Spleen (tissue), 11 donors: Measurements from ENCODE around the gene PARVA. TPM values are rescaled to one million over a fixed set of nuclear protein-coding genes. Genes with fewer than 3 reads are reported as not detected.

ENCODE experiments used
- DNase-seq: peaks from one replicate; pipeline ENCODE4 v3.0.0-alpha.2; 2020
- H3K27ac ChIP-seq, 8 donors: fragments of 200-600 bp; sonication (generic) in 7 of 8; 1 replicate in 4 of 8; 2 replicates in 4 of 8; pipeline versions ENCODE4 v1.5.0 to v1.8.0; 2016 to 2021; ENCODE audit warnings: inconsistent platforms in 4 of 8, mild to moderate bottlenecking in 4 of 8, moderate library complexity in 1 of 8
- H3K27me3 ChIP-seq, 7 donors: fragments of 200-600 bp; sonication (generic) in 6 of 7; replicated peaks in 1 of 7; 1 replicate in 4 of 7; 2 replicates in 3 of 7; pipeline versions ENCODE4 v1.5.0 to v1.8.0; 2016 to 2021; ENCODE audit warnings: inconsistent platforms in 3 of 7, mild to moderate bottlenecking in 1 of 7
- H3K36me3 ChIP-seq, 6 donors: fragments of 200-600 bp; sonication (generic) in 5 of 6; 1 replicate in 4 of 6; 2 replicates in 2 of 6; pipeline versions ENCODE4 v1.5.0 to v1.8.0; 2016 to 2021; ENCODE audit warnings: inconsistent platforms in 2 of 6
- H3K4me1 ChIP-seq, 6 donors: fragments of 200-600 bp; sonication (generic) in 5 of 6; 1 replicate in 3 of 6; 2 replicates in 3 of 6; pipeline versions ENCODE4 v1.5.0 to v1.8.0; 2016 to 2021; ENCODE audit warnings: inconsistent platforms in 3 of 6
- H3K4me3 ChIP-seq, 8 donors: fragments of 200-600 bp; sonication (generic) in 7 of 8; 1 replicate in 4 of 8; 2 replicates in 4 of 8; pipeline versions ENCODE4 v1.5.0 to v1.8.0; 2016 to 2021; ENCODE audit warnings: inconsistent platforms in 4 of 8, mild to moderate bottlenecking in 4 of 8, moderate library complexity in 2 of 8
- H3K9me3 ChIP-seq, 8 donors: fragments of 200-600 bp; sonication (generic) in 7 of 8; 1 replicate in 4 of 8; 2 replicates in 4 of 8; pipeline versions ENCODE4 v1.5.0 to v1.8.0; 2016 to 2021; ENCODE audit warnings: inconsistent platforms in 4 of 8
- CTCF ChIP-seq, 11 experiments: fragments of 200-600 bp in 7 of 11; fragments of 450-650 bp in 4 of 11; sonication (generic) in 4 of 11; IDR thresholded peaks in 8 of 11; conservative IDR thresholded peaks in 3 of 11; 1 replicate in 7 of 11; 2 replicates in 4 of 11; pipeline versions ENCODE4 v1.4.0 to v1.8.0; 2016 to 2021; ENCODE audit warnings: antibody characterized with exemption in 11 of 11, inconsistent platforms in 4 of 11, mild to moderate bottlenecking in 1 of 11
- POLR2A ChIP-seq, 3 donors: fragments of 450-650 bp; IDR thresholded peaks; one replicate each; pipeline ENCODE4 v1.5.1; 2017; ENCODE audit warnings: antibody characterized with exemption in 3 of 3, mild to moderate bottlenecking in 1 of 3
- POLR2AphosphoS5 ChIP-seq, 3 donors: sonication (generic); formaldehyde crosslinking; IDR thresholded peaks; one replicate each; pipeline ENCODE4 v1.5.1; 2017; ENCODE audit warnings: antibody characterized with exemption in 3 of 3
- WGBS, 5 donors: extraction: QIAGEN DNeasy Blood & Tissue Kit in 3 of 5; methylation state at CpG; one replicate each; pipeline versions ENCODE4 v1.1.5 to v1.1.7; 2013 to 2018; 5-methylcytosine and 5-hydroxymethylcytosine counted together
- intact Hi-C: fragments of 100-400 bp; cut with DNase I; formaldehyde crosslinking; loops from one replicate; pipeline ENCODE4 v1.15.0; 2023; ENCODE audit warnings: low total_unique reads
- polyA plus RNA-seq, 3 donors: library from polyadenylated mRNA; stranded (reverse); fragments of 200-250 nt; gene quantifications; one replicate each; pipeline ENCODE4 v1.2.1, GENCODE V29; 2013
- total RNA-seq, 7 donors: library from RNA; depleted of rRNA in 3 of 7; stranded (reverse); fragments of >200 nt in 3 of 7; fragmentation: NEBNext Ultra II Directional in 4 of 7; extraction: Animal tissue kit (Norgen Biotek cat#: 25700) in 4 of 7; gene quantifications; one replicate each; pipeline versions ENCODE4 v1.1.0 to v1.2.1, GENCODE V29; 2016 to 2021
- donor health status: healthy with polysubstance abuse.
- donor health status: DM: no; HTN: no; CAD: no; lungs with moderate emphysema.
- donor health status: DM: no; HTN: no; CAD: no.
- donor health status: Bipolar disorder and iron deficiency.
- donor health status: healthy.
- donor health status: DM: no; HTN: no; CAD: no.
- donor health status: DM: yes; HTN: yes; CAD: no.

The PARVA gene
- total and polyA plus RNA-seq, 10 donors = 3.8 to 56.6 (median 23.3) TPM

- no peak for DNase-seq
- H3K4me3 ChIP-seq = no peak overlapping the region
Measured at GRCh38 chr11:12456651-12457579, 79.5 kb downstream of the PARVA start.

GRCh38 chr11:12458042-12458441 lies 80.7 kb downstream of the PARVA start:
- no peak for DNase-seq
- WGBS, 5 donors = 87 to 94% (median 92%) methylated on average over 6 of the region's 6 CpGs
- H3K27me3 ChIP-seq = no peaks in the 10 kb centered on the region
- no peaks in the 10 kb centered on the region for H3K9me3 ChIP-seq
- H3K4me3 ChIP-seq = no peak overlapping the region
- peaks cover 0 to 20% (median 3%) of the 10 kb centered on the region in 6 donors for H3K4me1 ChIP-seq
- no peak for TF ChIP-seq POLR2AphosphoS5 (IDR thresholded peaks at IDR 0.05)
- TF ChIP-seq CTCF (IDR thresholded peaks at IDR 0.05 in 8 of 11, conservative IDR thresholded peaks at IDR 0.05 in 3 of 11) = no peak
- TF ChIP-seq POLR2A (IDR thresholded peaks at IDR 0.05) = no peak
- no peak overlapping the region for H3K27ac ChIP-seq
- no peaks in the 10 kb centered on the region for H3K36me3 ChIP-seq
- intact Hi-C loops = no loop called here

More at GRCh38 chr11:12456651-12457579, 79.5 kb downstream of the PARVA start:
- Histone ChIP-seq H3K27ac (no peak overlapping the region), H3K9me3 (no peaks in the 10 kb centered on the region), H3K36me3 (no peaks in the 10 kb centered on the region), H3K27me3 (no peaks in the 10 kb centered on the region), H3K4me1 (peaks cover 0 to 20% (median 3%) of the 10 kb centered on the region in 6 donors)
- WGBS, 5 donors = 62 to 91% (median 70%) methylated on average over 5 of the region's 5 CpGs
- intact Hi-C loops = no loop called here
- TF ChIP-seq POLR2A (IDR thresholded peaks at IDR 0.05) = no peak
- TF ChIP-seq CTCF (IDR thresholded peaks at IDR 0.05 in 8 of 11, conservative IDR thresholded peaks at IDR 0.05 in 3 of 11) = no peak
- TF ChIP-seq POLR2AphosphoS5 (IDR thresholded peaks at IDR 0.05) = no peak

- H3K36me3 ChIP-seq = no peaks in the 10 kb centered on the region
- peaks cover 0 to 7% (median 5%) of the 10 kb centered on the region in 8 donors for H3K9me3 ChIP-seq
- H3K27ac ChIP-seq = no peak overlapping the region
- DNase-seq = no peak
- intact Hi-C loops = no loop called here
- 69 to 88% (median 87%) methylated on average over 5 of the region's 5 CpGs for WGBS, 5 donors
- H3K27me3 ChIP-seq = no peaks in the 10 kb centered on the region
- H3K4me3 ChIP-seq = no peak overlapping the region
- peaks cover 0 to 20% (median 3%) of the 10 kb centered on the region in 6 donors for H3K4me1 ChIP-seq
- TF ChIP-seq POLR2A (IDR thresholded peaks at IDR 0.05) = no peak
- TF ChIP-seq CTCF (IDR thresholded peaks at IDR 0.05 in 8 of 11, conservative IDR thresholded peaks at IDR 0.05 in 3 of 11) = no peak
- TF ChIP-seq POLR2AphosphoS5 (IDR thresholded peaks at IDR 0.05) = no peak
Measured at GRCh38 chr11:12459374-12459773, 82.0 kb downstream of the PARVA start.

GRCh38 chr11:12459865-12460444 lies 82.6 kb downstream of the PARVA start:
- no peak overlapping the region for H3K4me3 ChIP-seq
- no peak overlapping the region for H3K27ac ChIP-seq
- no peak for DNase-seq
- no peak for TF ChIP-seq POLR2A (IDR thresholded peaks at IDR 0.05)
- H3K4me1 ChIP-seq = peaks cover 0 to 20% (median 3%) of the 10 kb centered on the region in 6 donors
- H3K36me3 ChIP-seq = no peaks in the 10 kb centered on the region
- intact Hi-C loops = no loop called here
- H3K9me3 ChIP-seq = peaks cover 0 to 13% (median 9%) of the 10 kb centered on the region in 8 donors
- H3K27me3 ChIP-seq = no peaks in the 10 kb centered on the region
- 75 to 88% (median 79%) methylated on average over 3 of the region's 3 CpGs for WGBS, 5 donors
